ENCODE results near the gene LRRFIP2. TPM values are rescaled to one million over a fixed set of nuclear protein-coding genes. Genes with fewer than 3 reads are reported as not detected.

Gene LRRFIP2
- total RNA-seq, 4 donors from 2014 or later: 48.9 to 64.8 (median 62.7) TPM

GRCh38 chr3:37197810-37198371 is 23.5 kb upstream of the LRRFIP2 start:
- H3K36me3 ChIP-seq: no peaks in the 10 kb centered on the region
- WGBS, 2 donors: 19 to 23% methylated on average over 2 of the region's 2 CpGs
- H3K27me3 ChIP-seq: no peaks in the 10 kb centered on the region
- no peak overlapping the region for H3K4me3 ChIP-seq
- H3K4me1 ChIP-seq: peaks cover 0 to 28% (median 5%) of the 10 kb centered on the region in 4 donors
- no peaks in the 10 kb centered on the region for H3K9me3 ChIP-seq
- peak overlapping the region in 2 of 4 donors; percentile 52 to 54 for H3K27ac ChIP-seq
- DNase-seq (ENCODE audit: low spot score in 2 of 2): no peak
- TF ChIP-seq EP300 (IDR thresholded peaks at IDR 0.05) (no peak), POLR2A (IDR thresholded peaks at IDR 0.05) (no peak)
- TF ChIP-seq, protein P1, sequence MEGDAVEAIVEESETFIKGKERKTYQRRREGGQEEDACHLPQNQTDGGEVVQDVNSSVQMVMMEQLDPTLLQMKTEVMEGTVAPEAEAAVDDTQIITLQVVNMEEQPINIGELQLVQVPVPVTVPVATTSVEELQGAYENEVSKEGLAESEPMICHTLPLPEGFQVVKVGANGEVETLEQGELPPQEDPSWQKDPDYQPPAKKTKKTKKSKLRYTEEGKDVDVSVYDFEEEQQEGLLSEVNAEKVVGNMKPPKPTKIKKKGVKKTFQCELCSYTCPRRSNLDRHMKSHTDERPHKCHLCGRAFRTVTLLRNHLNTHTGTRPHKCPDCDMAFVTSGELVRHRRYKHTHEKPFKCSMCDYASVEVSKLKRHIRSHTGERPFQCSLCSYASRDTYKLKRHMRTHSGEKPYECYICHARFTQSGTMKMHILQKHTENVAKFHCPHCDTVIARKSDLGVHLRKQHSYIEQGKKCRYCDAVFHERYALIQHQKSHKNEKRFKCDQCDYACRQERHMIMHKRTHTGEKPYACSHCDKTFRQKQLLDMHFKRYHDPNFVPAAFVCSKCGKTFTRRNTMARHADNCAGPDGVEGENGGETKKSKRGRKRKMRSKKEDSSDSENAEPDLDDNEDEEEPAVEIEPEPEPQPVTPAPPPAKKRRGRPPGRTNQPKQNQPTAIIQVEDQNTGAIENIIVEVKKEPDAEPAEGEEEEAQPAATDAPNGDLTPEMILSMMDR (IDR thresholded peaks at IDR 0.05): no peak

- Histone ChIP-seq H3K4me3 (no peak overlapping the region), H3K27ac (no peak overlapping the region), H3K36me3 (no peaks in the 10 kb centered on the region), H3K4me1 (peaks cover 0 to 28% (median 5%) of the 10 kb centered on the region in 4 donors), H3K9me3 (no peaks in the 10 kb centered on the region), H3K27me3 (no peaks in the 10 kb centered on the region)
- 85 to 92% methylated on average over 5 of the region's 5 CpGs for WGBS, 2 donors
- TF ChIP-seq EP300 (IDR thresholded peaks at IDR 0.05): no peak
- TF ChIP-seq POLR2A (IDR thresholded peaks at IDR 0.05): no peak
- TF ChIP-seq, protein P1 (IDR thresholded peaks at IDR 0.05): no peak
- no peak for DNase-seq (ENCODE audit: low spot score in 2 of 2)
Observed at GRCh38 chr3:37194533-37194932, 20.2 kb upstream of the LRRFIP2 start.

DNA sequence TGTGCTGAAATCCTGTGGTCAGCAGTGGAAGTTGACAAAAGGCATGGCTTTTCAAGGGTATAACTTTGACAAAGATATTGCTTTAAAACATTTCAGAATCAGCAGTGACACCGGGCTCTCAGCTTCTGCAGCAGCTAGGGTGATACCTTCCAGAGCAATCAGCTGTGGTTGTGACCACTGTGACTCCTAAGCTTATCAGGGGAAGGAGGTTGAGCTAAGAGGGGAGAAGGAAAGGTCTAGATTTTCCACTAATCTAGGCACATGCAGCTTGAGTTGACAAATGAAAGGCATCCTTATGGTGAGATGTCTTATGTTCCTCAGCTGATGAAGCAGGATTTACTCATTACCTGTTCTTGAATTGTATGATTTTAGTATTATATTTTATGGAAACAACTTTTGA is 16.3 kb upstream of the LRRFIP2 start:
- no peaks in the 10 kb centered on the region for H3K36me3 ChIP-seq
- no peaks in the 10 kb centered on the region for H3K9me3 ChIP-seq
- H3K27me3 ChIP-seq: no peaks in the 10 kb centered on the region
- WGBS, 2 donors: 92 to 93% methylated on average over 1 of the region's 1 CpG
- TF ChIP-seq POLR2A (IDR thresholded peaks at IDR 0.05): no peak
- TF ChIP-seq EP300 (IDR thresholded peaks at IDR 0.05): no peak
- TF ChIP-seq, protein P1 (IDR thresholded peaks at IDR 0.05): no peak
- no peak for DNase-seq (ENCODE audit: low spot score in 2 of 2)
- H3K4me1 ChIP-seq: no peaks in the 10 kb centered on the region
- H3K4me3 ChIP-seq: no peak overlapping the region
- H3K27ac ChIP-seq: no peak overlapping the region

DNA sequence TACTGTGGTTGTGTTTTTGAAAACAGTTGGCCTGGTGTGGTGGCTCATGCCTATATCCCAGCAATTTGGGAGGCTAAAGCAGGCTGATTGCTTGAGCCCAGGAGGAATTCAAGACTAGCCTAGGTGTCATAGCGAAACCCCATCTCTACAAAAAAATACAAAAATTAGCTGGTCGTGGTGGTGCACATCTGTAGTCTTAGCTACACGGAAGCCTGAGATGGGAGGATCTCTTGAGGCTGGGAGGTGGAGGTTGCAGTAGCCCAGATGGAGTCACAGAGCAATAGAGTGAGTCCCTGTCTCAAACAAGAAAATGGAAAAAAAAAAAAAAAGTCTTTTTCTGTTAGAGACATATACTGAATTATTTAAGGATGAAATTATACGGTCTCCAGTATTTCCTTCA is 14.7 kb upstream of the LRRFIP2 start:
- TF ChIP-seq, protein P1 (IDR thresholded peaks at IDR 0.05): no peak
- TF ChIP-seq POLR2A (IDR thresholded peaks at IDR 0.05): no peak
- TF ChIP-seq EP300 (IDR thresholded peaks at IDR 0.05): no peak
- H3K9me3 ChIP-seq: no peaks in the 10 kb centered on the region
- 80 to 87% methylated on average over 4 of the region's 4 CpGs for WGBS, 2 donors
- H3K27ac ChIP-seq: no peak overlapping the region
- DNase-seq (ENCODE audit: low spot score in 2 of 2): no peak
- no peak overlapping the region for H3K4me3 ChIP-seq
- peaks cover 0 to 8% (median 4%) of the 10 kb centered on the region in 4 donors for H3K4me1 ChIP-seq
- H3K36me3 ChIP-seq: no peaks in the 10 kb centered on the region
- H3K27me3 ChIP-seq: no peaks in the 10 kb centered on the region

DNA sequence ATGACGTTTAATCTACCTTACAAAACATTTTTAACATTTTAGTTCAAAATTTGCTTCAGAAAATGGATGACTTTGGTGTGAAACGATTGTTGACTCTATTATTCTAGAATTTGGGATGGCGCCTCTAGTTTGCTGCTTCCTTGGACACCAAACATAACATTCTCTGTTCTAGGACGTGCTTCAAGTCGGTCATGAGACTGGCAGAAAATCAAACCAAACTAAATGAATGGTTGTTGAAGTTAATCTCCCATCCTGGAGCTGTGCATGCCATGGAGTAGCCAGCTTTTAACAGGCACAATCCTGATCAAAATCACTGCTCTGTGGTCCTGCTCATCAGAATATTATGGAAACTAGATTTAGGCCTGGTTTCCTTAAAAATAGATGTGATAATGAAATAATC is 9.6 kb upstream of the LRRFIP2 start:
- peak in 1 of 2 donors; percentile 9 for DNase-seq (ENCODE audit: low spot score in 2 of 2)
- H3K27me3 ChIP-seq: no peaks in the 10 kb centered on the region
- peaks cover 0 to 50% (median 19%) of the 10 kb centered on the region in 4 donors for H3K4me1 ChIP-seq
- peak overlapping the region; percentile 37 to 83 (median 71) for H3K27ac ChIP-seq
- H3K9me3 ChIP-seq: no peaks in the 10 kb centered on the region
- no peaks in the 10 kb centered on the region for H3K36me3 ChIP-seq
- 26 to 30% methylated on average over 5 of the region's 5 CpGs for WGBS, 2 donors
- H3K4me3 ChIP-seq: no peak overlapping the region
- peak in 1 of 2 donors; percentile 21 for TF ChIP-seq EP300 (IDR thresholded peaks at IDR 0.05)
- TF ChIP-seq, protein P1 (IDR thresholded peaks at IDR 0.05): no peak
